NCI-H2081 (cell line): ENCODE measurements around the gene SLCO3A1.
A peak's percentile ranks its signal among the peaks of the same experiment; 100 is the strongest.
"Not testable (repeated sequence)": the region's sequence is repeated elsewhere in the genome, so short reads cannot be mapped to it uniquely, and the experiment has no call there.

ENCODE experiments used
- DNase-seq, 2 experiments: peaks; one replicate each; lab custom pipeline; 2025; lab: John Stamatoyannopoulos, UW

Gene SLCO3A1

GRCh38 chr15:91939403-91939831 lies 85.9 kb downstream of the SLCO3A1 start:
- no peak for DNase-seq

GRCh38 chr15:91940496-91941381 lies 87.2 kb downstream of the SLCO3A1 start:
- DNase-seq, result peak; percentile 35 to 73

GRCh38 chr15:91941871-91942658 lies 88.6 kb downstream of the SLCO3A1 start:
- DNase-seq, result no peak

GRCh38 chr15:91942720-91943394 lies 89.3 kb downstream of the SLCO3A1 start:
- DNase-seq, result peak; percentile 17 to 25

GRCh38 chr15:91944331-91944730 lies 90.8 kb downstream of the SLCO3A1 start:
- DNase-seq, result no peak

- no peak for DNase-seq
Measured at GRCh38 chr15:91945385-91945784, 91.9 kb downstream of the SLCO3A1 start.

GRCh38 chr15:91946075-91946474 lies 92.6 kb downstream of the SLCO3A1 start:
- no peak for DNase-seq

- no peak for DNase-seq
Measured at GRCh38 chr15:91946581-91947292, 93.2 kb downstream of the SLCO3A1 start.

- no peak for DNase-seq
Measured at GRCh38 chr15:91947293-91947679, 93.8 kb downstream of the SLCO3A1 start.

- peak in 1 of 2 experiments; percentile 43 for DNase-seq
Measured at GRCh38 chr15:91947683-91948608, 94.4 kb downstream of the SLCO3A1 start.

GRCh38 chr15:91949361-91949760 lies 95.9 kb downstream of the SLCO3A1 start:
- DNase-seq, result no peak

GRCh38 chr15:91950054-91950453 lies 96.5 kb downstream of the SLCO3A1 start:
- no peak for DNase-seq

- DNase-seq, result no peak
Measured at GRCh38 chr15:91950631-91951329, 97.3 kb downstream of the SLCO3A1 start.

GRCh38 chr15:91952216-91952615 lies 98.7 kb downstream of the SLCO3A1 start:
- DNase-seq, result peak in 1 of 2 experiments; percentile 49

- DNase-seq, result peak in 1 of 2 experiments; percentile 35
Measured at GRCh38 chr15:91953432-91953831, 99.9 kb downstream of the SLCO3A1 start.

- peak; percentile 53 to 75 for DNase-seq
Measured at GRCh38 chr15:91954292-91954691, 100.8 kb downstream of the SLCO3A1 start.

GRCh38 chr15:91956026-91956723 lies 102.7 kb downstream of the SLCO3A1 start:
- DNase-seq, result no peak

GRCh38 chr15:91961357-91961756 lies 107.8 kb downstream of the SLCO3A1 start:
- no peak for DNase-seq

GRCh38 chr15:91963747-91964146 lies 110.2 kb downstream of the SLCO3A1 start:
- DNase-seq, result not testable (repeated sequence)
